H1 (cell line): Measurements from ENCODE around the gene DRP2.

Source experiments
- EZH2 ChIP-seq: fragments of 200-600 bp; sonication (generic); IDR thresholded peaks from 2 replicates; pipeline ENCODE4 v1.7.1; 2012; ENCODE audit warnings: low read depth, mild to moderate bottlenecking, moderate library complexity, low read length, inconsistent platforms; ENCODE audit not compliant: severe bottlenecking
- GABPA ChIP-seq: IDR thresholded peaks from 2 replicates; pipeline ENCODE4 v1.6.1; 2011; ENCODE audit warnings: mild to moderate bottlenecking, low read length, moderate library complexity, borderline replicate concordance; ENCODE audit not compliant: insufficient read depth
- GTF2F1 ChIP-seq: IDR thresholded peaks from 2 replicates; pipeline ENCODE4 v1.6.1; 2012; ENCODE audit warnings: low read depth, low read length, improper control_type of control experiment, borderline replicate concordance
- HDAC2 ChIP-seq, 2 experiments: fragments of 300-600 bp in 1 of 2; sonication (generic) in 1 of 2; IDR thresholded peaks; 2 replicates each; pipeline ENCODE4 v1.6.1; 2011 to 2012; ENCODE audit warnings: low read depth in 2 of 2, low read length in 2 of 2, mild to moderate bottlenecking in 2 of 2, moderate library complexity in 2 of 2, borderline replicate concordance in 1 of 2, inconsistent platforms in 1 of 2
- MAFK ChIP-seq: IDR thresholded peaks from 2 replicates; pipeline ENCODE4 v1.6.1; 2012; ENCODE audit warnings: low read depth, mild to moderate bottlenecking, improper control_type of control experiment, low read length
- NANOG ChIP-seq: IDR thresholded peaks from 2 replicates; pipeline ENCODE4 v1.6.1; 2011; ENCODE audit warnings: low read length, low read depth, mild to moderate bottlenecking, inconsistent platforms; ENCODE audit not compliant: insufficient read depth, poor library complexity, severe bottlenecking
- POLR2A ChIP-seq, 2 experiments: IDR thresholded peaks; 1 replicate in 1 of 2; 2 replicates in 1 of 2; pipeline ENCODE4 v1.6.1; 2011; ENCODE audit warnings: low read depth in 2 of 2, low read length in 2 of 2, mild to moderate bottlenecking in 2 of 2; ENCODE audit errors: control extremely low read depth in 1 of 2
- SRF ChIP-seq: IDR thresholded peaks from 2 replicates; pipeline ENCODE4 v1.6.1; 2011; ENCODE audit warnings: mild to moderate bottlenecking, low read depth, low read length, moderate library complexity
- ZNF274 ChIP-seq: IDR thresholded peaks from 2 replicates; pipeline ENCODE4 v1.7.0; 2012; ENCODE audit warnings: low read length, borderline replicate concordance; ENCODE audit errors: extremely low read depth
- TF ChIP-seq, protein P1 (sequence below), 3 experiments: IDR thresholded peaks; 1 replicate in 2 of 3; 2 replicates in 1 of 3; pipeline versions ENCODE4 v1.5.1 to v1.6.1; 2011; ENCODE audit warnings: low read length in 3 of 3, mild to moderate bottlenecking in 3 of 3, inconsistent platforms in 2 of 3, low read depth in 1 of 3, moderate library complexity in 1 of 3; ENCODE audit not compliant: insufficient read depth in 1 of 3; ENCODE audit errors: control extremely low read depth in 1 of 3

DNA sequence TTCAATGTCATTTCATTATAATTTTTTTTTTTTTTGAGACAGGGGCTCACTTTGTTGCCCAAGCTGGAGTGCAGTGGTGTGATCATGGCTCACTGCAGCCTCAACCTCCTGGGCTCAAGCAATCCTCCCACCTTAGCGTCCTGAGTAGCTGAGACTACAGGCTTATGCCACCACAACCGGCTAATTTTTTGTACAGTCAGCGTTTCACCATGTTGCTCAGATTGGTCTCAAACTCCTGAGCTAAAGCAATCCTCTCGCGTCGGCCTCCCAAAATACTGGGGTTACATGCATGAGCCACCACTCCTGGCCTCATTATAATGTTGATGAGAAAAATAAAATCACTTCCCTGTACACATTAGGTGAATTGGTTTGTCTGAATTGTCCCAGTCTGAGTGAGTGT lies 54.6 kb downstream of the DRP2 start:
- TF ChIP-seq, protein P1, sequence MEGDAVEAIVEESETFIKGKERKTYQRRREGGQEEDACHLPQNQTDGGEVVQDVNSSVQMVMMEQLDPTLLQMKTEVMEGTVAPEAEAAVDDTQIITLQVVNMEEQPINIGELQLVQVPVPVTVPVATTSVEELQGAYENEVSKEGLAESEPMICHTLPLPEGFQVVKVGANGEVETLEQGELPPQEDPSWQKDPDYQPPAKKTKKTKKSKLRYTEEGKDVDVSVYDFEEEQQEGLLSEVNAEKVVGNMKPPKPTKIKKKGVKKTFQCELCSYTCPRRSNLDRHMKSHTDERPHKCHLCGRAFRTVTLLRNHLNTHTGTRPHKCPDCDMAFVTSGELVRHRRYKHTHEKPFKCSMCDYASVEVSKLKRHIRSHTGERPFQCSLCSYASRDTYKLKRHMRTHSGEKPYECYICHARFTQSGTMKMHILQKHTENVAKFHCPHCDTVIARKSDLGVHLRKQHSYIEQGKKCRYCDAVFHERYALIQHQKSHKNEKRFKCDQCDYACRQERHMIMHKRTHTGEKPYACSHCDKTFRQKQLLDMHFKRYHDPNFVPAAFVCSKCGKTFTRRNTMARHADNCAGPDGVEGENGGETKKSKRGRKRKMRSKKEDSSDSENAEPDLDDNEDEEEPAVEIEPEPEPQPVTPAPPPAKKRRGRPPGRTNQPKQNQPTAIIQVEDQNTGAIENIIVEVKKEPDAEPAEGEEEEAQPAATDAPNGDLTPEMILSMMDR (IDR thresholded peaks at IDR 0.05; ENCODE audit: control extremely low read depth in 1 of 3, insufficient read depth in 1 of 3, low read depth in 1 of 3, low read length in 3 of 3), result no peak
- no peak for TF ChIP-seq GTF2F1
- TF ChIP-seq POLR2A (IDR thresholded peaks at IDR 0.05; ENCODE audit: control extremely low read depth in 1 of 2, low read depth in 2 of 2, low read length in 2 of 2), result no peak
- no peak for TF ChIP-seq HDAC2 (IDR thresholded peaks at IDR 0.05; ENCODE audit: borderline replicate concordance in 1 of 2, low read depth in 2 of 2, low read length in 2 of 2)
- no peak for TF ChIP-seq MAFK
- TF ChIP-seq ZNF274, result no peak
- TF ChIP-seq NANOG, result no peak
- no peak for TF ChIP-seq EZH2
- TF ChIP-seq GABPA, result no peak
- TF ChIP-seq SRF, result no peak
